VCaP (cell line): ENCODE data around the gene RASGRF2.
"Not testable (repeated sequence)": the region's sequence is repeated elsewhere in the genome, so short reads cannot be mapped to it uniquely, and the experiment has no call there.

Source experiments
- H3K27ac ChIP-seq: fragments of 450-650 bp; 2 replicates; pipeline ENCODE4 v1.5.1; 2017
- CTCF ChIP-seq: fragments of 450-650 bp; conservative IDR thresholded peaks from 2 replicates; pipeline ENCODE4 v1.5.1; 2017; ENCODE audit warnings: mild to moderate bottlenecking, moderate library complexity

RASGRF2 gene

GRCh38 chr5:81250004-81250403, 289.8 kb downstream of the RASGRF2 start:
- TF ChIP-seq CTCF, result no peak
- H3K27ac ChIP-seq, result no peak overlapping the region

GRCh38 chr5:81251922-81252321, 291.8 kb downstream of the RASGRF2 start:
- no peak overlapping the region for H3K27ac ChIP-seq
- no peak for TF ChIP-seq CTCF

GRCh38 chr5:81252904-81253303, 292.7 kb downstream of the RASGRF2 start:
- no peak for TF ChIP-seq CTCF
- no peak overlapping the region for H3K27ac ChIP-seq

DNA sequence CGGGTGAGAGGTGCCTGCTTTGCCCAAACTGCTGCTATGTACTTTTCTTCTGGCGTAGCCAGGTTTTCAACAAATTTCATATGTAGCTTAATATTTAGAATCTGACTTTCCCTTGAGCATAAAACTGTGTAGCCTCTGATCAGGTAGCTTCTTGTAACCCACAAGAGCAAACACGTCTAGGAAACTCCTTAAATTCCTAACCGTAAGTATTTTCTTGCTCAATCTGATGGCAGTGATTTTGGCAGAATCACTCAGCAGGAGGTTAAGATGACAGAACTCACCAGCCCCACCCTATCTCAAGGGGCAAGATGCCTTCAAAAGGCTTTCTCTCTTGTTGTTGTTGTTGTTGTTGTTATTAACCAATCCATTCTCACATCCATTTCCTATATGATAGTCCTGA, 293.7 kb downstream of the RASGRF2 start:
- no peak overlapping the region for H3K27ac ChIP-seq
- TF ChIP-seq CTCF, result no peak

GRCh38 chr5:81254886-81255559, 294.9 kb downstream of the RASGRF2 start:
- H3K27ac ChIP-seq, result no peak overlapping the region
- TF ChIP-seq CTCF, result no peak

- no peak overlapping the region for H3K27ac ChIP-seq
- no peak for TF ChIP-seq CTCF
Observed at GRCh38 chr5:81256766-81257165, 296.6 kb downstream of the RASGRF2 start.

- not testable (repeated sequence) for H3K27ac ChIP-seq
Observed at GRCh38 chr5:81262796-81263195, 302.6 kb downstream of the RASGRF2 start.

DNA sequence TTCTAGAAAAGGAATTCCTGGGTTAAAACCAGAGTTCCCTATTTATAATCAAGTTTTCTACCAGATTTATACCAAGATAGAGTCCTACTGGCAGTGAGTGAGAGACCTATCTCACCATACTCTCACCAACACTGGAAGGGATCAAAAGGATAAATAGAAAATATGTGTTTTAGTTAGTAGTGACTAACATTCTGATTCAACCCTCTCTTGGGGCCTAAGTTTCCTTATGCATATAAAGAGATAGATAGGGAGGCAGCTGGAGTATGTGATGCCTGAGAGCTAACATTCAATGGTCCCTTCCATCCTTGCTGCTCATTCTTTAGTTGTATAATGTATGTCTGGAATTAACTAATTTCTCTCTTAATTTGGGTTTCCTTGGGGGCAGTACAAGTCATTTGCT, 304.9 kb downstream of the RASGRF2 start:
- no peak overlapping the region for H3K27ac ChIP-seq
- no peak for TF ChIP-seq CTCF
